ENCODE data around the gene SLC12A2.

SLC12A2 gene
- total RNA-seq, result 35.1 to 45.3 (median 43.2) reads per million in 3 donors

GRCh38 chr5:128083033-128083810 lies at the start of gene SLC12A2:
TSS of gene SLC12A2 (plus strand) at chr5:128083766. CDS start at chr5:128083955, 189 bp downstream.
- peak within 1 kb of the TSS; percentile 86 for H3K27ac ChIP-seq (ENCODE audit: insufficient read depth, low read length, poor library complexity, severe bottlenecking)
- peak within 1 kb of the TSS; percentile 91 for H3K4me3 ChIP-seq (ENCODE audit: insufficient read depth, low read depth, low read length, poor library complexity, severe bottlenecking)
- H3K4me1 ChIP-seq (ENCODE audit: control insufficient read depth, insufficient read depth, low read length, poor library complexity, severe bottlenecking), result peaks cover 20% of the 10 kb centered on the region
- no peaks in the 10 kb centered on the region for H3K27me3 ChIP-seq (replicated peaks; ENCODE audit: control insufficient read depth, insufficient read depth, low read length, poor library complexity, severe bottlenecking)
- H3K36me3 ChIP-seq (ENCODE audit: control insufficient read depth, insufficient read depth, low read length), result no peaks in the 10 kb centered on the region
- H3K9me3 ChIP-seq (ENCODE audit: control insufficient read depth, low read length), result no peaks in the 10 kb centered on the region
- DNase-seq, result peak; percentile 85 to 90 (median 87)

- no peak for DNase-seq
- Histone ChIP-seq H3K9me3 (ENCODE audit: control insufficient read depth, low read length) (no peaks in the 10 kb centered on the region), H3K4me1 (ENCODE audit: control insufficient read depth, insufficient read depth, low read length, poor library complexity, severe bottlenecking) (no peaks in the 10 kb centered on the region), H3K36me3 (ENCODE audit: control insufficient read depth, insufficient read depth, low read length) (no peaks in the 10 kb centered on the region), H3K4me3 (ENCODE audit: insufficient read depth, low read depth, low read length, poor library complexity, severe bottlenecking) (no peak overlapping the region), H3K27me3 (replicated peaks; ENCODE audit: control insufficient read depth, insufficient read depth, low read length, poor library complexity, severe bottlenecking) (no peaks in the 10 kb centered on the region), H3K27ac (ENCODE audit: insufficient read depth, low read length, poor library complexity, severe bottlenecking) (no peak overlapping the region)
Measured at GRCh38 chr5:128035689-128036088, 47.9 kb upstream of the SLC12A2 start.

- no peak for DNase-seq
- no peak overlapping the region for H3K27ac ChIP-seq (ENCODE audit: insufficient read depth, low read length, poor library complexity, severe bottlenecking)
Measured at GRCh38 chr5:128036950-128037349, 46.6 kb upstream of the SLC12A2 start.

GRCh38 chr5:128038643-128039042 lies 44.9 kb upstream of the SLC12A2 start:
- H3K4me3 ChIP-seq (ENCODE audit: insufficient read depth, low read depth, low read length, poor library complexity, severe bottlenecking), result no peak overlapping the region
- H3K4me1 ChIP-seq (ENCODE audit: control insufficient read depth, insufficient read depth, low read length, poor library complexity, severe bottlenecking), result no peaks in the 10 kb centered on the region
- DNase-seq, result no peak
- H3K9me3 ChIP-seq (ENCODE audit: control insufficient read depth, low read length), result no peaks in the 10 kb centered on the region
- H3K36me3 ChIP-seq (ENCODE audit: control insufficient read depth, insufficient read depth, low read length), result no peaks in the 10 kb centered on the region
- no peaks in the 10 kb centered on the region for H3K27me3 ChIP-seq (replicated peaks; ENCODE audit: control insufficient read depth, insufficient read depth, low read length, poor library complexity, severe bottlenecking)
- no peak overlapping the region for H3K27ac ChIP-seq (ENCODE audit: insufficient read depth, low read length, poor library complexity, severe bottlenecking)

More at GRCh38 chr5:128036950-128037349, 46.6 kb upstream of the SLC12A2 start:
- Histone ChIP-seq H3K4me3 (ENCODE audit: insufficient read depth, low read depth, low read length, poor library complexity, severe bottlenecking) (no peak overlapping the region), H3K27me3 (replicated peaks; ENCODE audit: control insufficient read depth, insufficient read depth, low read length, poor library complexity, severe bottlenecking) (no peaks in the 10 kb centered on the region), H3K9me3 (ENCODE audit: control insufficient read depth, low read length) (no peaks in the 10 kb centered on the region), H3K36me3 (ENCODE audit: control insufficient read depth, insufficient read depth, low read length) (no peaks in the 10 kb centered on the region), H3K4me1 (ENCODE audit: control insufficient read depth, insufficient read depth, low read length, poor library complexity, severe bottlenecking) (no peaks in the 10 kb centered on the region)

GRCh38 chr5:128040927-128041326 lies 42.6 kb upstream of the SLC12A2 start:
- H3K27ac ChIP-seq (ENCODE audit: insufficient read depth, low read length, poor library complexity, severe bottlenecking), result no peak overlapping the region
- H3K4me3 ChIP-seq (ENCODE audit: insufficient read depth, low read depth, low read length, poor library complexity, severe bottlenecking), result no peak overlapping the region
- H3K27me3 ChIP-seq (replicated peaks; ENCODE audit: control insufficient read depth, insufficient read depth, low read length, poor library complexity, severe bottlenecking), result no peaks in the 10 kb centered on the region

GRCh38 chr5:128052780-128053179 lies 30.8 kb upstream of the SLC12A2 start:
- no peaks in the 10 kb centered on the region for H3K36me3 ChIP-seq (ENCODE audit: control insufficient read depth, insufficient read depth, low read length)
- no peaks in the 10 kb centered on the region for H3K9me3 ChIP-seq (ENCODE audit: control insufficient read depth, low read length)
- no peaks in the 10 kb centered on the region for H3K4me1 ChIP-seq (ENCODE audit: control insufficient read depth, insufficient read depth, low read length, poor library complexity, severe bottlenecking)
- no peaks in the 10 kb centered on the region for H3K27me3 ChIP-seq (replicated peaks; ENCODE audit: control insufficient read depth, insufficient read depth, low read length, poor library complexity, severe bottlenecking)
- no peak overlapping the region for H3K27ac ChIP-seq (ENCODE audit: insufficient read depth, low read length, poor library complexity, severe bottlenecking)
- no peak for DNase-seq
- no peak overlapping the region for H3K4me3 ChIP-seq (ENCODE audit: insufficient read depth, low read depth, low read length, poor library complexity, severe bottlenecking)

More at GRCh38 chr5:128040927-128041326, 42.6 kb upstream of the SLC12A2 start:
- H3K36me3 ChIP-seq (ENCODE audit: control insufficient read depth, insufficient read depth, low read length), result no peaks in the 10 kb centered on the region
- H3K9me3 ChIP-seq (ENCODE audit: control insufficient read depth, low read length), result no peaks in the 10 kb centered on the region
- DNase-seq, result no peak
- H3K4me1 ChIP-seq (ENCODE audit: control insufficient read depth, insufficient read depth, low read length, poor library complexity, severe bottlenecking), result no peaks in the 10 kb centered on the region

- Histone ChIP-seq H3K4me1 (ENCODE audit: control insufficient read depth, insufficient read depth, low read length, poor library complexity, severe bottlenecking) (no peaks in the 10 kb centered on the region), H3K4me3 (ENCODE audit: insufficient read depth, low read depth, low read length, poor library complexity, severe bottlenecking) (no peak overlapping the region)
Measured at GRCh38 chr5:128053291-128053954, 30.1 kb upstream of the SLC12A2 start.

GRCh38 chr5:128060644-128061385 lies 22.8 kb upstream of the SLC12A2 start:
- Histone ChIP-seq H3K27me3 (replicated peaks; ENCODE audit: control insufficient read depth, insufficient read depth, low read length, poor library complexity, severe bottlenecking) (no peaks in the 10 kb centered on the region), H3K9me3 (ENCODE audit: control insufficient read depth, low read length) (no peaks in the 10 kb centered on the region), H3K4me1 (ENCODE audit: control insufficient read depth, insufficient read depth, low read length, poor library complexity, severe bottlenecking) (no peaks in the 10 kb centered on the region), H3K36me3 (ENCODE audit: control insufficient read depth, insufficient read depth, low read length) (peaks cover 4% of the 10 kb centered on the region), H3K4me3 (ENCODE audit: insufficient read depth, low read depth, low read length, poor library complexity, severe bottlenecking) (no peak overlapping the region), H3K27ac (ENCODE audit: insufficient read depth, low read length, poor library complexity, severe bottlenecking) (no peak overlapping the region)
- no peak for DNase-seq

More at GRCh38 chr5:128053291-128053954, 30.1 kb upstream of the SLC12A2 start:
- no peaks in the 10 kb centered on the region for H3K27me3 ChIP-seq (replicated peaks; ENCODE audit: control insufficient read depth, insufficient read depth, low read length, poor library complexity, severe bottlenecking)
- no peaks in the 10 kb centered on the region for H3K9me3 ChIP-seq (ENCODE audit: control insufficient read depth, low read length)
- peaks cover under 1% of the 10 kb centered on the region for H3K36me3 ChIP-seq (ENCODE audit: control insufficient read depth, insufficient read depth, low read length)
- no peak for DNase-seq
- H3K27ac ChIP-seq (ENCODE audit: insufficient read depth, low read length, poor library complexity, severe bottlenecking), result no peak overlapping the region

GRCh38 chr5:128062172-128062746 lies 21.3 kb upstream of the SLC12A2 start:
- Histone ChIP-seq H3K4me3 (ENCODE audit: insufficient read depth, low read depth, low read length, poor library complexity, severe bottlenecking) (no peak overlapping the region), H3K4me1 (ENCODE audit: control insufficient read depth, insufficient read depth, low read length, poor library complexity, severe bottlenecking) (no peaks in the 10 kb centered on the region), H3K27ac (ENCODE audit: insufficient read depth, low read length, poor library complexity, severe bottlenecking) (no peak overlapping the region), H3K9me3 (ENCODE audit: control insufficient read depth, low read length) (no peaks in the 10 kb centered on the region), H3K27me3 (replicated peaks; ENCODE audit: control insufficient read depth, insufficient read depth, low read length, poor library complexity, severe bottlenecking) (no peaks in the 10 kb centered on the region), H3K36me3 (ENCODE audit: control insufficient read depth, insufficient read depth, low read length) (peaks cover 4% of the 10 kb centered on the region)
- no peak for DNase-seq
